Stromal cell of bone marrow (primary cell): Measurements from ENCODE around the gene MFSD12.

Experiments used
- DNase-seq: peaks from one replicate; pipeline ENCODE4 v3.0.0-alpha.2; 2012; ENCODE audit warnings: low read depth

Gene MFSD12

GRCh38 chr19:3555653-3556422 is 1.5 kb downstream of the MFSD12 start:
- DNase-seq = no peak

GRCh38 chr19:3554254-3555083 is 2.9 kb downstream of the MFSD12 start:
- DNase-seq = no peak

- DNase-seq = no peak
These were observed 5.6 kb downstream of the MFSD12 start for GRCh38 chr19:3551792-3552095.

GRCh38 chr19:3550947-3551791 is 6.2 kb downstream of the MFSD12 start:
- no peak for DNase-seq

- no peak for DNase-seq
These were observed 7.6 kb downstream of the MFSD12 start for GRCh38 chr19:3549816-3550215.

- no peak for DNase-seq
These were observed 8.8 kb downstream of the MFSD12 start for GRCh38 chr19:3548606-3549005.

GRCh38 chr19:3547767-3548282 is 9.6 kb downstream of the MFSD12 start:
- no peak for DNase-seq

- no peak for DNase-seq
These were observed 10.1 kb downstream of the MFSD12 start for GRCh38 chr19:3547301-3547731.

- DNase-seq = no peak
These were observed 11.3 kb downstream of the MFSD12 start for GRCh38 chr19:3546119-3546518.

- no peak for DNase-seq
These were observed 11.7 kb downstream of the MFSD12 start for GRCh38 chr19:3545669-3546034.

GRCh38 chr19:3544742-3545668 is 12.4 kb downstream of the MFSD12 start:
- no peak for DNase-seq

GRCh38 chr19:3544058-3544376 is 13.4 kb downstream of the MFSD12 start:
- no peak for DNase-seq

- no peak for DNase-seq
These were observed 14.0 kb downstream of the MFSD12 start for GRCh38 chr19:3543150-3544057.

GRCh38 chr19:3539756-3540118 is 17.6 kb downstream of the MFSD12 start:
- DNase-seq = no peak

GRCh38 chr19:3538965-3539755 is 18.2 kb downstream of the MFSD12 start, which contains the start of gene TEKTIP1:
Gene TEKTIP1, plus strand, starts transcription at chr19:3539174. Its CDS starts 4 bp downstream, at chr19:3539178.
- DNase-seq = no peak

GRCh38 chr19:3538258-3538929 is 19.0 kb downstream of the MFSD12 start:
- DNase-seq = no peak

GRCh38 chr19:3537438-3538240 is 19.7 kb downstream of the MFSD12 start:
- DNase-seq = no peak

- no peak for DNase-seq
These were observed 20.3 kb downstream of the MFSD12 start for GRCh38 chr19:3537101-3537437.
